PC-9 (cell line): ENCODE data around the gene PWWP2B. TPM values are rescaled to one million over a fixed set of nuclear protein-coding genes. Genes with fewer than 3 reads are reported as not detected.

Experiments used
- BruUV-seq: library from RNA; stranded (reverse); fragments of 400-500 nt; replicated peaks from 2 replicates; lab custom pipeline; 2021; lab: Mats Ljungman, UMichigan
- CTCF ChIA-PET: fragments of 300-600 bp; sonication (Branson Sonifier 250); formaldehyde crosslinking; loops from one replicate; lab custom pipeline; 2022; ENCODE audit warnings: antibody characterized with exemption; lab: Charles Lee
- POLR2A ChIA-PET: fragments of 300-600 bp; sonication (Branson Sonifier 250); formaldehyde crosslinking; loops from one replicate; lab custom pipeline; 2022; ENCODE audit warnings: antibody characterized with exemption; ENCODE audit not compliant: unreplicated experiment; lab: Charles Lee
- DNase-seq, 2 experiments: peaks; one replicate each; pipeline versions ENCODE4 v3.0.0 to v3.0.0-alpha.2; 2015 to 2022; ENCODE audit warnings: mixed read lengths in 1 of 2
- H2AFZ ChIP-seq: fragments of 200-600 bp; sonication (generic); 2 replicates; pipeline ENCODE4 v1.8.1; 2017; ENCODE audit warnings: antibody characterized with exemption
- H3F3A ChIP-seq: fragments of 200-600 bp; sonication (generic); 2 replicates; pipeline ENCODE4 v1.8.1; 2017; ENCODE audit warnings: antibody characterized with exemption, mild to moderate bottlenecking, low read depth; ENCODE audit not compliant: insufficient read depth
- H3K27ac ChIP-seq: fragments of 200-600 bp; sonication (generic); 2 replicates; pipeline ENCODE4 v1.6.1; 2016; ENCODE audit warnings: mixed run types
- H3K27me3 ChIP-seq: fragments of 200-600 bp; sonication (generic); 2 replicates; pipeline ENCODE4 v1.6.1; 2016; ENCODE audit warnings: low read depth, mixed run types; ENCODE audit not compliant: insufficient read depth
- H3K36me3 ChIP-seq: fragments of 200-600 bp; sonication (generic); 2 replicates; pipeline ENCODE4 v1.6.1; 2016; ENCODE audit warnings: low read depth, mixed run types
- H3K4me1 ChIP-seq: fragments of 200-600 bp; sonication (generic); replicated peaks from 2 replicates; pipeline ENCODE4 v1.6.1; 2016; ENCODE audit warnings: mixed run types; ENCODE audit not compliant: insufficient read depth
- H3K4me2 ChIP-seq: fragments of 200-600 bp; sonication (generic); 2 replicates; pipeline ENCODE4 v1.6.1; 2017; ENCODE audit warnings: mixed run types
- H3K4me3 ChIP-seq: fragments of 200-600 bp; sonication (generic); 2 replicates; pipeline ENCODE4 v1.6.1; 2016; ENCODE audit warnings: mixed run types
- H3K79me2 ChIP-seq: fragments of 200-600 bp; sonication (generic); 2 replicates; pipeline ENCODE4 v1.6.1; 2017; ENCODE audit warnings: low read depth, mixed run types
- H3K9me2 ChIP-seq: fragments of 200-600 bp; sonication (generic); 2 replicates; pipeline ENCODE4 v1.8.1; 2017; ENCODE audit warnings: mild to moderate bottlenecking; ENCODE audit not compliant: insufficient read depth
- H3K9me3 ChIP-seq: fragments of 200-600 bp; sonication (generic); 2 replicates; pipeline ENCODE4 v1.8.1; 2016; ENCODE audit warnings: low read depth; ENCODE audit not compliant: insufficient read depth
- H4K20me1 ChIP-seq: fragments of 200-600 bp; sonication (generic); 2 replicates; pipeline ENCODE4 v1.8.1; 2017; ENCODE audit not compliant: insufficient read depth
- EZH2 ChIP-seq: fragments of 200-600 bp; sonication (generic); IDR thresholded peaks from 2 replicates; pipeline ENCODE4 v1.8.0; 2017; ENCODE audit warnings: antibody characterized with exemption, low read depth
- intact Hi-C: fragments of 100-400 bp; cut with micrococcal nuclease; formaldehyde crosslinking; loops from one replicate; pipeline ENCODE4 v1.10.0; 2022; ENCODE audit not compliant: unreplicated experiment
- total RNA-seq: library from RNA; stranded (reverse); gene quantifications from 2 replicates; pipeline ENCODE4 v1.2.3, GENCODE V29; 2021
- TF ChIP-seq, protein P1 (sequence below): fragments of 200-600 bp; sonication (generic); conservative IDR thresholded peaks from 2 replicates; pipeline ENCODE4 v1.6.1; 2017; ENCODE audit warnings: mixed run types, antibody characterized with exemption, mild to moderate bottlenecking, moderate library complexity

The PWWP2B gene
- total RNA-seq, 1 experiment from 2014 or later = 16.9 TPM

DNA sequence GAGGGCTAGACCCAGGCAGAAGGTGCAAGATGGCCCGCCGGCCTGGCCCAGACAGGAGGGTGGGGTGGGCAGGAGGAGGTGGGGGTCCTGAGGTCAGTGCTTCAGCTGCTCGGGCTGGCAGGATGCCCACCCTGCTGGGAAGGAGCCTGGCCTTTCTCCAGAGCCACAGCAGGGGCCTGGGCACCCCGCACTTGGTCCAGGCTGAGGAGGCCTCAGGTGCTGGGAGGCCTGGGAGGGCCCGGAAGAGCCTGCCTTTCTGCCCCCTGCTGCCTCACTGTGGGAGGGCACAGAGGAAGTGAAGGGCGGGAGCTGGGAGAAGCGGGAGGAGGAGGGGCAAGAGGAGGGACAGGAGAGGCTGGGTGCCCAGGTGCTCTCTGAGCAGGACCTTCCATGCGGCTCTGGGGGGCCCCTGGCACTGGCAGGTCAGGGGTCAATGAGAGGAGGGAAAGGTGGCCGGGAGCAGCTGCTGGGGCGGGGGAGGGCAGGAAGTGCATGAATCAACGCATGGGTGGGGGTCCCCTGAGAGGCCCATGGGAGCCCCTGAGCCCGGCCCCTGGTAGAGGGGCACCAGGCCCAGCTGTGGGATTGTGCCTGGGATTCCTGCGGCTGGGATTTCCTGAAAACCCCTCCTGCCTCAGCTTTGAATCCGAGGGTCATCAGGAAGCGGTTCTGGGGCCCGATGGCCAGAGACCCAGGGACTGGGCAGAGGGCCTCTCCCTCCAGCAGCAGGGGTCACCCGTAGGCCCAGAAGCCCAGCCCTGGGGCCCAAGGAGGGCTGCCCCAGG, 49.9 kb downstream of the PWWP2B start:
- H3K27me3 ChIP-seq = no peaks in the 10 kb centered on the region
- TF ChIP-seq, protein P1, sequence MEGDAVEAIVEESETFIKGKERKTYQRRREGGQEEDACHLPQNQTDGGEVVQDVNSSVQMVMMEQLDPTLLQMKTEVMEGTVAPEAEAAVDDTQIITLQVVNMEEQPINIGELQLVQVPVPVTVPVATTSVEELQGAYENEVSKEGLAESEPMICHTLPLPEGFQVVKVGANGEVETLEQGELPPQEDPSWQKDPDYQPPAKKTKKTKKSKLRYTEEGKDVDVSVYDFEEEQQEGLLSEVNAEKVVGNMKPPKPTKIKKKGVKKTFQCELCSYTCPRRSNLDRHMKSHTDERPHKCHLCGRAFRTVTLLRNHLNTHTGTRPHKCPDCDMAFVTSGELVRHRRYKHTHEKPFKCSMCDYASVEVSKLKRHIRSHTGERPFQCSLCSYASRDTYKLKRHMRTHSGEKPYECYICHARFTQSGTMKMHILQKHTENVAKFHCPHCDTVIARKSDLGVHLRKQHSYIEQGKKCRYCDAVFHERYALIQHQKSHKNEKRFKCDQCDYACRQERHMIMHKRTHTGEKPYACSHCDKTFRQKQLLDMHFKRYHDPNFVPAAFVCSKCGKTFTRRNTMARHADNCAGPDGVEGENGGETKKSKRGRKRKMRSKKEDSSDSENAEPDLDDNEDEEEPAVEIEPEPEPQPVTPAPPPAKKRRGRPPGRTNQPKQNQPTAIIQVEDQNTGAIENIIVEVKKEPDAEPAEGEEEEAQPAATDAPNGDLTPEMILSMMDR = peak; percentile 74
- no peak for TF ChIP-seq EZH2
- no TSS peak for BruUV-seq
- H3K4me2 ChIP-seq = peak overlapping the region; percentile 84
- H3K4me1 ChIP-seq = peaks cover 48% of the 10 kb centered on the region
- H3K9me2 ChIP-seq = no peaks in the 10 kb centered on the region
- ChIA-PET CTCF (interaction anchor here (0.6 to 1.5 kb wide), 4 partner anchors 26 to 43 kb away, joined by 3 to 17 read pairs (median 4); no protein-coding TSS in a partner anchor), POLR2A (interaction anchor here (0.6 to 0.7 kb wide), 5 partner anchors 18 to 58 kb away, joined by 3 to 7 read pairs (median 4); no protein-coding TSS in a partner anchor)
- peak overlapping the region; percentile 64 for H3K4me3 ChIP-seq
- no peaks in the 10 kb centered on the region for H3K9me3 ChIP-seq
- H3K27ac ChIP-seq = peak overlapping the region; percentile 99
- intact Hi-C loops = loop anchor here (1.0 kb wide), 2 partner anchors 26 to 40 kb away; no protein-coding TSS in a partner anchor
- H3K36me3 ChIP-seq = no peaks in the 10 kb centered on the region
- H3F3A ChIP-seq = peaks cover 19% of the 10 kb centered on the region; the same call in 1 of the 2 replicates
- no peak overlapping the region for H2AFZ ChIP-seq
- DNase-seq = peak; percentile 72 to 77
- H4K20me1 ChIP-seq = no peaks in the 10 kb centered on the region
- 0 out of 2 replicates have a peak, but pooled peaks cover 5% of the 10 kb centered on the region for H3K79me2 ChIP-seq

- peak; percentile 67 to 78 for DNase-seq
- BruUV-seq = TSS peak; percentile 95
- TF ChIP-seq, protein P1 = no peak
- TF ChIP-seq EZH2 = no peak
- ChIA-PET POLR2A (interaction anchor here (0.6 to 0.7 kb wide), 2 partner anchors 29 to 45 kb away, joined by 6 to 7 read pairs; no protein-coding TSS in a partner anchor), CTCF (interaction anchor here (0.6 to 1.2 kb wide), 5 partner anchors 27 to 382 kb away, joined by 3 to 17 read pairs (median 4); partner anchors contain the start of gene JAKMIP3)
- Histone ChIP-seq H3K27ac (peak overlapping the region; percentile 99), H3F3A (peaks cover 19% of the 10 kb centered on the region; the same call in 1 of the 2 replicates), H3K9me2 (no peaks in the 10 kb centered on the region), H3K79me2 (0 out of 2 replicates have a peak, but pooled peaks cover 5% of the 10 kb centered on the region), H3K4me2 (peak overlapping the region; percentile 84), H3K9me3 (no peaks in the 10 kb centered on the region), H3K27me3 (no peaks in the 10 kb centered on the region), H4K20me1 (no peaks in the 10 kb centered on the region), H3K36me3 (no peaks in the 10 kb centered on the region), H3K4me3 (peak overlapping the region; percentile 64), H2AFZ (no peak overlapping the region), H3K4me1 (peaks cover 54% of the 10 kb centered on the region)
- intact Hi-C loops = loop anchor here (1.0 kb wide), 1 partner anchor 40 kb away; no protein-coding TSS in a partner anchor
These were observed 50.6 kb downstream of the PWWP2B start for GRCh38 chr10:132447446-132448247.

GRCh38 chr10:132448248-132448731, 51.3 kb downstream of the PWWP2B start:
- H3K79me2 ChIP-seq = 0 out of 2 replicates have a peak, but pooled peaks cover 5% of the 10 kb centered on the region
- CTCF ChIA-PET = interaction anchor here (0.7 kb wide), 2 partner anchors 125 to 382 kb away, joined by 3 read pairs; partner anchors contain the start of gene JAKMIP3
- BruUV-seq = no TSS peak

More at GRCh38 chr10:132448248-132448731, 51.3 kb downstream of the PWWP2B start:
- peaks cover 19% of the 10 kb centered on the region; the same call in 1 of the 2 replicates for H3F3A ChIP-seq
- no peaks in the 10 kb centered on the region for H4K20me1 ChIP-seq
- POLR2A ChIA-PET = no interaction called here
- TF ChIP-seq EZH2 = no peak
- TF ChIP-seq, protein P1 = no peak
- H3K4me2 ChIP-seq = peak overlapping the region; percentile 84
- no peaks in the 10 kb centered on the region for H3K36me3 ChIP-seq
- DNase-seq = peak; percentile 58 to 77
- H3K27me3 ChIP-seq = no peaks in the 10 kb centered on the region
- peak overlapping the region; percentile 99 for H3K27ac ChIP-seq
- H3K9me3 ChIP-seq = no peaks in the 10 kb centered on the region
- no peak overlapping the region for H2AFZ ChIP-seq
- intact Hi-C loops = no loop called here
- peaks cover 57% of the 10 kb centered on the region for H3K4me1 ChIP-seq
- H3K4me3 ChIP-seq = peak overlapping the region; percentile 64; the same call in 1 of the 2 replicates
- H3K9me2 ChIP-seq = no peaks in the 10 kb centered on the region
